DMS153 treated with DMSO at 0.1 percent for 48 hours (cell line): ENCODE measurements around the gene SIPA1L3.
"Not testable (repeated sequence)": the region's sequence is repeated elsewhere in the genome, so short reads cannot be mapped to it uniquely, and the experiment has no call there.

Experiments
- DNase-seq: peaks from one replicate; lab custom pipeline; 2025; ENCODE audit not compliant: unreplicated experiment; lab: John Stamatoyannopoulos, UW

The SIPA1L3 gene

DNA sequence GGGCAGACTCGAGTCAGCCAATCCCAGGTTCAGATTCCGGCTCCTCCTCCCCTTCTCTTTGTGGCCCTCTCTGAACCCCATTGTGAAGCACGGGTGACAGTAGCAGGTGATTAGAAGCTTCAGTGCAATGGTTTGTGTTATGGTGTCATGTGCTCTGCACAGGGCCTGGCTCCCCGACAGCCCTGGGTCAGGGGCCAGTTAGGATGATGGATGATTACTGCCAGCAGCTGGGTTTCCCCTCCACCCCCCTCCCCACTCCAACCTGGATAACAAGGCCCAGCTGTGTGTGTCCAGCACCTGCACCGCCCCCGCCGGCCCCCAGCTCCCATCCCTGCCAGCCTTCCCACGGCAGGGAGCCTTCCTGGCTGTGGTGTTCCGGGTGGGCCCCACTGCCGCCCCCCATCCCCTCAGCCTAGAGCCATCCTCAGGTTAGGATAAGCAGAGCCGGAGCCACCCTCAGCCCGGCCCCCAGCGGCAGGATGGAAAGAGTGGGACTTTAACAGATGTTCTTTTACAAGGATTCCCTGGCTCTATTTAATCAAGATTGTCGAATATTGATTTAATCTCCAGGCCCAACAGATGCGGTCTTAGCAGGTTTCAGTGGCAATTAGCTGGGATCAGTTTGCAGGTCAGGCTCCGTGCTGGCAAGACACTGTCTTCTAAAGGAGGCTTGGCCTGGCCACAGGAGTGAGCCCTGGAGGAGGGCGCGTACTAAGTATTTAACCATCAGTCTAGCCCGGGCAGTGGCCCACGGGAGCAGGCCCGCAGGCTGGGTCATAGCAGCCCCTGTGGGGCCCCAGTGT is 156.2 kb downstream of the SIPA1L3 start:
- DNase-seq: no peak

GRCh38 chr19:38063928-38064327 is 156.9 kb downstream of the SIPA1L3 start:
- DNase-seq: no peak

GRCh38 chr19:38064661-38065425 is 157.8 kb downstream of the SIPA1L3 start:
- no peak for DNase-seq

GRCh38 chr19:38065775-38066174 is 158.8 kb downstream of the SIPA1L3 start:
- not testable (repeated sequence) for DNase-seq

DNA sequence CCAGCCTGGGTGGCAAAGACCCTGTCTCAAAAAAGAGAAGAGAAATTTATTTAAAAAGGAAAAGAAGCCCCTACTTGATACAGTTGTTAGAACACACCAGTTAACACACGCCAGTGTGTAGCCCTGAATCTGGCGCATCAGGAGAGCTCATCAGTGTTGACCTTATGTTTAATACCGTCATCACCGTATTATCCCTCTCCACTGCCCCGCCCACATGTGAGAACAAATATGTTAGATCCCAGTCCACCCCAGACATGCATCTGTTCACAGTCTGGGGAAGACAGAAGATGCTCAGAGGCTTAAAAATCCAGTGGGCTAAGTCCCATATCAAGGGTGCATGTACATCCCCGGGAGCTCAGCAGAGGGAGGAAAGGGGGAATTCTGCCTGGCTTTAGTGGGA is 161.8 kb downstream of the SIPA1L3 start:
- no peak for DNase-seq

- DNase-seq: no peak
Observed at GRCh38 chr19:38070573-38070972, 163.6 kb downstream of the SIPA1L3 start.

GRCh38 chr19:38071054-38071453 is 164.0 kb downstream of the SIPA1L3 start:
- DNase-seq: not testable (repeated sequence)

DNA sequence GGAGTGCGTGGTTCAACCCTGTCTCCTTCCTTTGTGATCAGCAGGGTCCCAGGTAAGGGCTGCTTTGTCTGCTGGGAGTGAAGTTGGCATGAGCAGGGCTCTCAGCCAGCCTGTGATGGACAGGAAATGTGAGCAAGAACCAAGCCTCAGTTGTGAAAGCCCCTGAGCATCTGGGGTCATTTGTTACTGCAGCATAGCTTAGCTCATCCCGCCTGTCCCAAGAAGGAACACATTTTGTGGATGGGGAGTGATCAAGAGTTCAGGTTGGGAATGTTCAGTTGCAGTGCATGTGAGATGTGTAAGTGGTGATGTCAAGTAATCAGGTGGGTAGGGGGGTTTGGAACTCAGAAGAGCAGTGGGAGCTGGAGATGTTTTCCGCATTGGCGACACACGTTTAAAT is 164.6 kb downstream of the SIPA1L3 start:
- DNase-seq: no peak

- no peak for DNase-seq
Observed at GRCh38 chr19:38072776-38073750, 166.1 kb downstream of the SIPA1L3 start.

DNA sequence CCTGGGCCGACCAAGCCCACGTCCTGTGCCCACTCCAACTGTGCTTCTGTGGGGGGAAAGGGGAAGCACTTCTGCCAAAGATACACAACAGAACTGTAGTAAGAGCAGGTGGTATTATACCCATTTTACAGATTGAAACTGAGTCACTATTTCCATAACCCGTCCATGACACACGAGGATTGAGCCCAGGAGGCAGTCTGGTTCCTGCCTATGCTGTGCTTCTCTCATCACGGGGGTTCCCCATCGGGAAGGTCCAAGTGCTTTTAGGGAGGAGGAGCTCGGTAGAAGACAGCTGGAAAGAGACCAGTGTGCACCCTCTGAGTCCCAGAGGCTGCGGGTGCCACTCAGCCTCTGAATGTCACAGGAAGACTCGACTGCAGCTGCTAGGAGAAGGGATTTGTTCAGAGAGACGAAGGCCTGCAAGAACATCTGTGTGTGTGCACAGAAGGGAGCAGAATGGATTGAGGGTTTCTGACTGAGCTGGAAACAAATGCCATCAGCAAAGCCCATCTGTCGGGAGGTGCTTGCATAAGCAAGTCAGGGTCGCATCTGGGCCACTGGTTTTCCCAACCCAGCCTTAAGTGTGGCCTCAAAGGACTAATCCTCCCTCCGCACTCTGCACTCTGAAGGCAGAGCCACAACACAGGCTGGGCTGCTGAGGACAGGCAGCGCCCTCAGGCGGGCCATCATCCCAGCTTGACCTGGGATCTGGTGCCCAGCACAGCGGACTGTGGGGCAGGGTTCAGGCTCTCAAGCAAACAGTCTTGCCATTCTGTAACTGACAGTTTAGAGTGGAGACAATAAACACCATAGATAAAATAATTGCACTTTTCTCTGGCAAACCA is 167.1 kb downstream of the SIPA1L3 start:
- no peak for DNase-seq

DNA sequence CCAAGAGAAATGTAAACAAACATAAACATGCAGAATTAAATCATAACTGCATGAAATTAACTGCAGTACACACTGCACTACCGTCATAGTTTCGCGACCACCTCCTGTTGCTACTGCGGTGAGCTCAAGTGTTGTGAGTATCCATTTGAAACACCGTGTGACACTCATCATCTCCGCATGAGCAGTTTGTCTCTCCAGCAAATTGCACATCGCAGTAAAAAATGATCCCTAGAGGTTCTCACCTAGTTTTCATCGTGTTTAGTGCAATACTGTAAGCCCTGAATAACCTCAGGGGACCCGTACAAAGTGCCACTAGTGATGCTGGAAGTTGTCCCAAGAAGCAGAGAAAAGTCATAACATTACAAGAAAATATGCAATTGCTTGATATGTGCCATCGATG is 169.3 kb downstream of the SIPA1L3 start:
- DNase-seq: no peak

DNA sequence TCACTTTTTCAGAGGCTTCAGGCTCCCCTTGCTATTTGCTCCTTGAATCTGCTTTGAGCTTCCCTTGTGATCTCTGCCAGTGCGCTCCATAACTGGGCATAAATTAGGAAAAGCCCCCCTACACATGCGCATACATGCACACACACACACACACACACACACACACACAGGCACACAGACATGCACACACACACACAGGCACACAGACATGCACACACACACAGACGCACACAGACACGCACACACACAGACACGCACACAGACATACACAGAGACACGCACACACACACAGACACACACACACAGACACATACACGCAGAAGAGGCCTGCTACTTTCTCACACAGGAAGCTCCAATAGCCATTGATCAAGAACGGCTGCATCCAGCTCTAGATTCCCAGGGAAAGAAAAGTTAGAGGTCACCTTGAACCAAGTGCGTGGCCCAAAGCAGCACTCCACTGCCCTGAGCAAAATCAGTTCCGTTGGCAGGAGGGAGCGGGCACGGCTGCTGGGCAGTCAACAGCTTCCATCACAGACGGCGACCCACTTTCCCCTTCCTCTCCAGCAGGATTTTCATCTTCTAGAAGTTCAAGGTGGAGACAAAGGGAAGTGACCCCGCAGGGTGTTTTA is 171.4 kb downstream of the SIPA1L3 start:
- no peak for DNase-seq

DNA sequence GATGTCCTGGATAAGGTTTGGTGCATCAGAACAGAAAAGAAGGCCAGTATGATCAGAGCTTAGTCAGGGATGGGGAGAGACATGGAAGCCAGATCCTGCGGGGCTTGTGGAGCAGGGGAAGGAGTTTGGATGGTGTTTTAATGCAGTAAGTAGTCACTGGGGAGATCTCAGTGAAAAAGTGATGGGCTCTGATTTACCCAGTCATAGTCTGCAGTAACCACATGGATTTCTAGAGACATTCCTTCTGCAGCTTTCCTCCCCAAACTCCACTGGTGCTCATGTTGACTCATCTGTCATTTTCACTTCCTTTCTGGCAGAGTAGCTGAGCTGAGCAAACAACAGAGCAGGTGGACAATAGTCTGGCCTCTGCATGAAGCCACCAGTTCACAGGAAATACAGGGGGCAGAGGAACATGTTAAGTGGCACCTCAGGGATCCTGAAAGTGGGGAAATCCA is 172.9 kb downstream of the SIPA1L3 start:
- DNase-seq: peak; percentile 18

DNA sequence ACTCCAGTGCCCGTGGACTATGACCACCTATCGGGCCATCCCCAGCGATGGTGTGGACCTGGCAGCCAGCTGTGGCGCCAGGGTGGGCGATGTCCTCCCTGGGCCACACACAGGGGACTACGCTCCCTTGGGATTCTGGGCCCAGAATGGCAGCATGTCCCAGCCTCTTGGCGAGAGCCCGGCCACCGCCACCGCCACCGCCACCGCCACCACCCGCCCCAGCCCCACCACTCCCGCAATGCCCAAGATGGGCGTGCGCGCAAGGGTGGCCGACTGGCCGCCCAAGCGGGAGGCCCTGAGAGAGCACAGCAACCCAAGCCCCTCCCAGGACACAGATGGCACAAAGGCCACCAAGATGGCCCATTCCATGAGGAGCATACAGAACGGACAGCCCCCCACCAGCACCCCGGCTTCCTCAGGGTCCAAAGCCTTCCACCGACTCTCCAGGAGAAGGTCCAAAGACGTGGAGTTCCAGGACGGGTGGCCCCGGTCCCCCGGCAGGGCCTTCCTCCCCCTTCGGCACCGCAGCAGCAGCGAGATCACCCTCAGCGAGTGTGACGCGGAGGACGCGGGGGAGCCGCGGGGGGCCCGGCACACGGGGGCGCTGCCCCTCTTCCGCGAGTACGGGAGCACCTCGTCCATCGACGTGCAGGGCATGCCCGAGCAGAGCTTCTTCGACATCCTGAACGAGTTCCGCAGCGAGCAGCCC is 174.7 kb downstream of the SIPA1L3 start:
- DNase-seq: no peak

DNA sequence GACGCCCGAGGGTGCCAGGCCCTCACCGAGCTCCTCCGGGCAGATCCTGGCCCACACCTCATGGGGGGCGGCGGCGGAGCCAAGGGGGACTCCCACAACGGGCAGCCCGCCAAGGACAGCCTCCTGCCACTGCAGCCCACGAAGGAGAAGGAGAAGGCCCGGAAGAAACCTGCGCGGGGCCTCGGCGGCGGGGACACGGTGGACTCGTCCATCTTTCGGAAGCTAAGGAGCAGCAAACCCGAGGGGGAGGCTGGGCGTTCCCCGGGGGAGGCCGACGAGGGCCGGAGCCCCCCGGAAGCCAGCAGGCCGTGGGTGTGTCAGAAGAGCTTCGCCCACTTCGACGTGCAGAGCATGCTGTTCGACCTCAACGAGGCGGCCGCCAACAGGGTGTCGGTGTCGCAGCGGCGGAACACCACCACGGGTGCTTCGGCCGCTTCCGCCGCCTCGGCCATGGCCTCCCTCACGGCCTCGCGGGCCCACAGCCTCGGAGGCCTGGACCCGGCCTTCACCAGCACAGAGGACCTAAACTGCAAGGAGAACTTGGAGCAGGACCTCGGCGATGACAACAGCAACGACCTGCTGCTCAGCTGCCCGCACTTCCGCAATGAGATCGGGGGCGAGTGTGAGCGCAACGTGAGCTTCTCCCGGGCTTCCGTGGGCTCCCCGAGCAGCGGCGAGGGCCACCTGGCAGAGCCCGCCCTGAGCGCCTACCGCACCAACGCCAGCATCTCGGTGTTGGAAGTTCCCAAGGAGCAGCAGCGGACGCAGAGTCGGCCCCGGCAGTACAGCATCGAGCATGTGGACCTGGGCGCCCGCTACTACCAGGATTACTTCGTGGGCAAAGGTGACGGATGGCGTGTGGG is 175.5 kb downstream of the SIPA1L3 start:
- DNase-seq: no peak

- no peak for DNase-seq
Observed at GRCh38 chr19:38084196-38084595, 177.2 kb downstream of the SIPA1L3 start.

- no peak for DNase-seq
Observed at GRCh38 chr19:38089440-38089839, 182.4 kb downstream of the SIPA1L3 start.

DNA sequence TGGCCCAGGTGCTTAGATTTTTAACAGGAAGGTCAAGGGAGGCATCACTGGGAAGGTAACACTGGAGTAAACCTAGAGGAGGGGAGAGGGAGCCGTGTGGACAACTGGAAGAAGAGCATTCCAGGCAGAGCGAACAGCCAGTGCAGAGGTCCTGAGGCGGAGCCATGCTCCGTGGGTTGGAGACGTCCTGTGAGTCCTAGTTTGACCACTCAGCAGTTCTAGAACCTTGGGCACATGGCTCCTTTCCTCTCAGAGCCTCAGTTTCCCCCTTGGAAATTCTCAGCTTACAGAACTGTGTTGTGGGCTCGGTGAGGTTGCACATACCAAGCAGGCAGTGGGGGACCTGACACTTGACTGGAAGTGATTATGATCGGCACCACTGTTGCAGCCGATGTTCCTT is 186.1 kb downstream of the SIPA1L3 start:
- no peak for DNase-seq
